ENCODE results near the gene MAN2A1. TPM values are rescaled to one million over a fixed set of nuclear protein-coding genes. Genes with fewer than 3 reads are reported as not detected.
"Not testable (repeated sequence)": the region's sequence is repeated elsewhere in the genome, so short reads cannot be mapped to it uniquely, and the experiment has no call there.

The MAN2A1 gene
- total RNA-seq, 1 experiment from 2014 or later: 86.6 TPM

- Mint-ChIP-seq H3K9me3 (peaks cover 9% of the 10 kb centered on the region), H3K4me3 (no peak overlapping the region), H3K4me1 (peaks cover 4% of the 10 kb centered on the region), H3K27me3 (ENCODE audit: low read depth) (no peaks in the 10 kb centered on the region), H3K27ac (no peak overlapping the region), H3K36me3 (peaks cover 64% of the 10 kb centered on the region)
- ChIA-PET CTCF (no interaction called here), POLR2A (no interaction called here)
- no peak for ATAC-seq
- no peak for DNase-seq (ENCODE audit: low spot score)
- TF ChIP-seq TCF7 (CRISPR knock-in tag; IDR thresholded peaks at IDR 0.05; ENCODE audit: low read depth) (no peak), GRHL2 (CRISPR knock-in tag; IDR thresholded peaks at IDR 0.05; ENCODE audit: insufficient replicate concordance, severe bottlenecking) (no peak), ZNF121 (CRISPR knock-in tag; IDR thresholded peaks at IDR 0.05) (no peak), ZSCAN18 (CRISPR knock-in tag; IDR thresholded peaks at IDR 0.05) (no peak), ZNF138 (CRISPR knock-in tag; conservative IDR thresholded peaks at IDR 0.05) (no peak)
Observed at GRCh38 chr5:109830955-109831502, 141.3 kb downstream of the MAN2A1 start.

GRCh38 chr5:109832207-109833188 is 142.8 kb downstream of the MAN2A1 start:
- ATAC-seq; DNase-seq (ENCODE audit: low spot score); H3K4me3 Mint-ChIP-seq; H3K9me3 Mint-ChIP-seq; POLR2A ChIA-PET; H3K27ac Mint-ChIP-seq; CTCF ChIA-PET; H3K27me3 Mint-ChIP-seq (ENCODE audit: low read depth): not testable (repeated sequence)
- H3K4me1 Mint-ChIP-seq: peaks cover 18% of the 10 kb centered on the region
- peaks cover 57% of the 10 kb centered on the region for H3K36me3 Mint-ChIP-seq

GRCh38 chr5:109833946-109834345 is 144.2 kb downstream of the MAN2A1 start:
- Mint-ChIP-seq H3K27me3 (ENCODE audit: low read depth) (no peaks in the 10 kb centered on the region), H3K27ac (no peak overlapping the region), H3K36me3 (peaks cover 50% of the 10 kb centered on the region), H3K9me3 (peaks cover 9% of the 10 kb centered on the region), H3K4me1 (peaks cover 33% of the 10 kb centered on the region), H3K4me3 (no peak overlapping the region)
- POLR2A ChIA-PET: no interaction called here
- DNase-seq (ENCODE audit: low spot score): no peak
- no peak for ATAC-seq
- CTCF ChIA-PET: no interaction called here
- TF ChIP-seq NFE2L1 (CRISPR knock-in tag; IDR thresholded peaks at IDR 0.05): no peak
- TF ChIP-seq CTCF (IDR thresholded peaks at IDR 0.05): no peak
- no peak for TF ChIP-seq FOXJ3 (CRISPR knock-in tag; IDR thresholded peaks at IDR 0.05; ENCODE audit: borderline replicate concordance)
- no peak for TF ChIP-seq ZNF425 (CRISPR knock-in tag; conservative IDR thresholded peaks at IDR 0.05)
- TF ChIP-seq RORB (CRISPR knock-in tag; IDR thresholded peaks at IDR 0.05): no peak
- no peak for TF ChIP-seq MLX (CRISPR knock-in tag; IDR thresholded peaks at IDR 0.05)
- no peak for TF ChIP-seq ZNF416 (CRISPR knock-in tag; IDR thresholded peaks at IDR 0.05)
- TF ChIP-seq E2F5 (CRISPR knock-in tag; IDR thresholded peaks at IDR 0.05): no peak
- TF ChIP-seq IRF1 (CRISPR knock-in tag; IDR thresholded peaks at IDR 0.05): no peak
- TF ChIP-seq ZNF232 (CRISPR knock-in tag; IDR thresholded peaks at IDR 0.05): no peak
- no peak for TF ChIP-seq ELF4 (CRISPR knock-in tag; IDR thresholded peaks at IDR 0.05; ENCODE audit: low read depth)

All from WTC11 (cell line).